GM21423 (cell line): ENCODE measurements around the gene SYNGAP1.

Experiments used
- ATAC-seq: cut with Tn5 transposase; IDR thresholded peaks from one replicate; pipeline ENCODE4 v1.9.1; 2021; ENCODE audit warnings: mild to moderate bottlenecking, moderate library complexity; ENCODE audit not compliant: unreplicated experiment

SYNGAP1 gene

DNA sequence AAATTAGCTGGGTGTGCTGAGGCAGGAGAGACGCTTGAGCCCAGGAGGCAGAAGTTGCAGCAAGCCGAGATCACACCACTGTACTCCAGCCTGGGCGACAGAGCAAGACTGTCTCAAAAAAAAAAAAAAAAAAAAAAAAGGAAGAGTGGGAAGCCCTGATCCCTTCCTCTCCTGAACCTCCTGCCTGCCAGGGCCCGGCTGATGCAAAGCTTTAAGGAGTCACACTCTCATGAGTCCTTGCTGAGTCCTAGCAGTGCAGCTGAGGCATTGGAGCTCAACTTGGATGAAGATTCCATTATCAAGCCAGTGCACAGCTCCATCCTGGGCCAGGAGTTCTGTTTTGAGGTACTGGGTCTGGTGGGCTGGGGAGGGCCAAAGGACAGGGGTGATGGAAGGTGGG, 15.1 kb downstream of the SYNGAP1 start:
- no peak for ATAC-seq

GRCh38 chr6:33437666-33438065, 17.8 kb downstream of the SYNGAP1 start:
- ATAC-seq, result no peak

DNA sequence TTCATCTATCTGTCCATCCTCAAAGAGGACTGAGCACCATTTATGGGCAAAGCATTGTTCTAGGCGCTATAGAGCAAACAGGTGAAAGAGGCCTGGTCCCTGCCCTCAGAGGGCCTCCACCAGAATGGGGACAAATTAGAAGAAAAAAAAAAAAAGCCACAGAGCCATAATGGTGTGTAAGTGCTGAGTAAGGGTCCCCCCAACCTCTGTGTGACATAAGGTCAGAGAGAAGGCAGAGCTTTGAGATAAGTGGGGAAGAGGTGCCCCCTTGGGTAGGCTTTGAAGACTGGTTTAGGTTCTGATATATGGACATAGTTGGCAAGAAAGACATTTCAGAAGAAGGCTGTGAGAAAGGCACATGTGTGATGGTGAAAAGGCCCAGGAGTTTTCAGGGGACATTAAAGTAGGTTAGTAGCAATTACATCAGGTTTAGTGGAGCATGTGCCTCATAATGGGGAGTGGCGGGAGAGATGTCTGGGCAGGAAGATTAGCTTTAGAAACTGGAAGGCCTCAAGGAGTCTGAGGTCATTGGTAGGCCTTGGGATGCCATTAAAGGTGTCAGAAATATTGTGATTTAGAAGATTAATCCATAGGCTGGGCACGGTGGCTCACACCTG, 19.2 kb downstream of the SYNGAP1 start:
- no peak for ATAC-seq

- no peak for ATAC-seq
Measured at GRCh38 chr6:33439956-33440648, 20.2 kb downstream of the SYNGAP1 start.

GRCh38 chr6:33440649-33441309, 20.9 kb downstream of the SYNGAP1 start:
- ATAC-seq, result no peak

DNA sequence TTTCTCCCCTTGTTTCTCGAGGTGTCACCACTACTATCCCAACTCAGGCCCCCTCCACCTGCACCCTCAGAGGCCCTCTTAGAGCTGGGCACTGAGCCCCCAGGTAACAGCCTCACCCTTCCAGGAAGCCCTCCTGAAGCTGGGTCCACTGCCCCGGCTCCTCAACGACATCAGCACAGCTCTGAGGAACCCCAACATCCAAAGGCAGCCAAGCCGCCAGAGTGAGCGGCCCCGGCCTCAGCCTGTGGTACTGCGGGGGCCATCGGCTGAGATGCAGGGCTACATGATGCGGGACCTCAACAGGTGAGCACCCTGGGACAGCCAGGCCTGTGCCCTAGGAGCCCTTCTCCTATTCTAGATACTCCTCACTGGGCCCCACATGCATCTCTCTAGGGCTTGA, 21.6 kb downstream of the SYNGAP1 start:
- no peak for ATAC-seq

GRCh38 chr6:33442283-33442682, 22.4 kb downstream of the SYNGAP1 start:
- no peak for ATAC-seq

DNA sequence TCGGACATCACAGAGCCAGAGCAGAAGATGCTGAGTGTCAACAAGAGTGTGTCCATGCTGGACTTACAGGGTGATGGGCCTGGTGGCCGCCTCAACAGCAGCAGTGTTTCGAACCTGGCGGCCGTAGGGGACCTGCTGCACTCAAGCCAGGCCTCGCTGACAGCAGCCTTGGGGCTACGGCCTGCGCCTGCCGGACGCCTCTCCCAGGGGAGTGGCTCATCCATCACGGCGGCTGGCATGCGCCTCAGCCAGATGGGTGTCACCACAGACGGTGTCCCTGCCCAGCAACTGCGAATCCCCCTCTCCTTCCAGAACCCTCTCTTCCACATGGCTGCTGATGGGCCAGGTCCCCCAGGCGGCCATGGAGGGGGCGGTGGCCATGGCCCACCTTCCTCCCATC, 23.2 kb downstream of the SYNGAP1 start:
- no peak for ATAC-seq

GRCh38 chr6:33443619-33444504, 24.0 kb downstream of the SYNGAP1 start:
- no peak for ATAC-seq

- no peak for ATAC-seq
Measured at GRCh38 chr6:33445119-33445603, 25.3 kb downstream of the SYNGAP1 start.

- no peak for ATAC-seq
Measured at GRCh38 chr6:33446356-33446755, 26.5 kb downstream of the SYNGAP1 start.

DNA sequence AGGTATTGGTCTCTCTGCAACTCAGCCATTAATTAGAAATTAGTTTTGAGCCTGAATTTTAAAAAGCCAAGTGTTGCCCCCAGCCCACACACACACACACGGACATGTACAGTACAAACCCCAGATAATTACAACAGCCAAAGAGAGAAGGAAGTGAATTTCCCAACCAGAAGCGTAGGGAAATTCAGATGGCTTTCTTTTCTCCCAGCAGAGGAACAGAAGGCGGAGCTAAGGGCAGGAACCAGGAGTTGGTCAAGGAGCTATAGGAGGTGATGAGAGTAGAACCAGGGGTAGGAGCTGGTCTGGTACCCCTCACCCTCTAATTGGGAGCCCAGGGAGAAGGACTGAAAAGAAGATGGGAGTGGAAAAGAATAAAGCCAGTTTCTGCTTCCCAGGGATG, 30.6 kb downstream of the SYNGAP1 start:
- ATAC-seq, result no peak

GRCh38 chr6:33451606-33452005, 31.7 kb downstream of the SYNGAP1 start:
- ATAC-seq, result no peak

- ATAC-seq, result no peak
Measured at GRCh38 chr6:33452496-33452895, 32.6 kb downstream of the SYNGAP1 start.

DNA sequence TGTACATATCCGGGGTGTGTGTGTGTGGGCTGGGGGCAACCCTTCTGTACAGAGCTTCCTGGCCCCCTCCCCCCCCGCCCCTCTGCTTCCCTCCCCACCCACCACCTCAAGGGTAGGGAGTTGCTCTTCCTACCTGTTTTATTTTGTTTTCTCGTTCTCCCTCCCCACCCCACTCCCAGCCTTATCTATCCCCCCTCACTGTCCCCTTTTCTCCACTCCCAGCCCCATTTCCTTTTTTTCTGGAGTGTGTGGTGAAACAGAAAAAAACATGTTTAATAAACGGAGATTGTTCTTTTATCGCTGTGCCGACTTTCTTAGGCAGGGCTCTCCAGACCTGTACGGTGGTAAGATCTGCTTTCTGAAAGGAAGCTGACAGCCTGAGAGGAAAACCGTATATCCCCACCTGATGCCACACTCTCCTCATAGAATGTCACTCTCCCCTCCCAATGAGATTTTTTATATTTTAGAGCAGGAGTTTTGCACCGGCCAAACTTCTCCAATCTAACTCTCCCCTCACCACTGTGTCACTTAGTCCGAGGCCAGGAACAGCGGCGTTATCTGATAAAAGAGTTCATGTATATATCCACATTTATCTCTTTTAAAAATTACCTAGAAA, 33.6 kb downstream of the SYNGAP1 start:
- ATAC-seq, result no peak

GRCh38 chr6:33454009-33454946, 34.4 kb downstream of the SYNGAP1 start, which contains the start of gene ZBTB9:
Gene ZBTB9, plus strand, starts transcription at chr6:33454576. Its CDS starts 525 bp downstream, at chr6:33455101.
- peak; percentile 98 for ATAC-seq

DNA sequence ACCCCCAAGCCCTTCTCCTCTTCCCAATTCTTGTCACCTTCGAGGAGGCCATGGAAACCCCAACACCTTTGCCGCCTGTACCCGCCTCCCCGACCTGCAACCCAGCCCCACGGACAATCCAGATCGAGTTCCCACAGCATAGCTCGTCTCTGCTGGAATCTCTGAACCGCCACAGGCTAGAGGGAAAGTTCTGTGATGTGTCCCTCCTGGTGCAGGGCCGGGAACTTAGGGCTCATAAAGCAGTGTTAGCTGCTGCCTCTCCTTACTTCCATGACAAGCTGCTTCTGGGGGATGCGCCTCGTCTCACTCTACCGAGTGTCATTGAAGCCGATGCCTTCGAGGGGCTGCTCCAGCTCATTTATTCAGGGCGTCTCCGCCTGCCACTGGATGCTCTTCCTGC, 35.2 kb downstream of the SYNGAP1 start:
- no peak for ATAC-seq

DNA sequence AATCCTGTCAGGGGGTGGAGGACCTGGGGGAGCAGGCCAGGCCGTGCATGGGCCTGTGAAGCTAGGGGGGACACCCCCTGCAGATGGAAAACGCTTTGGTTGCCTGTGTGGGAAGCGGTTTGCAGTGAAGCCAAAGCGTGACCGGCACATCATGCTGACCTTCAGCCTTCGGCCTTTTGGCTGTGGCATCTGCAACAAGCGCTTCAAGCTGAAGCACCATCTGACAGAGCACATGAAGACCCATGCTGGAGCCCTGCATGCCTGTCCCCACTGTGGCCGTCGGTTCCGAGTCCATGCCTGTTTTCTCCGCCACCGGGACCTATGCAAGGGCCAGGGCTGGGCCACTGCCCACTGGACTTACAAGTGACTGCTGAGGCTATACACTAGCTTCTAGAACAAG, 36.3 kb downstream of the SYNGAP1 start:
- ATAC-seq, result no peak

DNA sequence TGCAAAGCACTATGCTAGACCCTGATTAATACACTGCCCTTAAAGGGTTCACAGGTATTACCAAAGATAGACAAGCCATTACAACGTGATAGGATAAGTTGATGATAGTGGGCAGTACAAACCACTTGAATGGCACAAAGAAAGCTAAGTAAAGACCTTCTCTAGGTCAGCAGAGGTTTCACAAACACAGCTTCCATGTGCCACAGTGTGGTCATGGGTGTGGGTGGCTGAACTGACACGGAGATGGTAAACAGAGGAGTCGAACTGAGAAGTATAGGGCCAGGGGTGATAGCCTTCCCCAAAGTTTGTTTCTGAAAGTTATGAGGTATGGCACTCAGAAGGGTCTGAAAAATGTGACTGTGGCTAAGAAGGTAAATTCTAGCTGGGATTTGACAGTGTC, 38.8 kb downstream of the SYNGAP1 start:
- no peak for ATAC-seq
